Parathyroid adenoma (tissue), 2 donors: ENCODE data around the gene ZNF185.

ENCODE experiments used
- H2AFZ ChIP-seq: fragments of 300-600 bp; sonication (generic); one replicate; pipeline ENCODE4 v1.7.0; 2017; ENCODE audit warnings: antibody characterized with exemption, mild to moderate bottlenecking
- H3K27ac ChIP-seq: fragments of 300-600 bp; sonication (generic); one replicate; pipeline ENCODE4 v1.7.0; 2017
- H3K27me3 ChIP-seq: fragments of 300-600 bp; sonication (generic); one replicate; pipeline ENCODE4 v1.7.0; 2017; ENCODE audit warnings: low read length; ENCODE audit not compliant: control insufficient read depth, insufficient read depth
- H3K36me3 ChIP-seq: fragments of 300-600 bp; sonication (generic); one replicate; pipeline ENCODE4 v1.7.0; 2017; ENCODE audit warnings: low read length; ENCODE audit not compliant: control insufficient read depth, insufficient read depth
- H3K4me1 ChIP-seq: fragments of 300-600 bp; sonication (generic); one replicate; pipeline ENCODE4 v1.7.0; 2017; ENCODE audit warnings: control low read depth
- H3K4me2 ChIP-seq: fragments of 300-600 bp; sonication (generic); one replicate; pipeline ENCODE4 v1.7.0; 2017; ENCODE audit warnings: low read length
- H3K4me3 ChIP-seq: fragments of 300-600 bp; sonication (generic); one replicate; pipeline ENCODE4 v1.7.0; 2017; ENCODE audit warnings: low read depth, low read length
- H3K79me2 ChIP-seq: fragments of 300-600 bp; sonication (generic); one replicate; pipeline ENCODE4 v1.7.0; 2017; ENCODE audit warnings: control low read depth
- H3K9ac ChIP-seq: fragments of 300-600 bp; sonication (generic); one replicate; pipeline ENCODE4 v1.7.0; 2017; ENCODE audit warnings: mild to moderate bottlenecking
- H3K9me3 ChIP-seq: fragments of 300-600 bp; sonication (generic); one replicate; pipeline ENCODE4 v1.7.0; 2017; ENCODE audit warnings: low read length; ENCODE audit not compliant: control insufficient read depth
- CTCF ChIP-seq: fragments of 300-600 bp; sonication (generic); IDR thresholded peaks from one replicate; pipeline ENCODE4 v1.7.0; 2017; ENCODE audit warnings: antibody characterized with exemption, mild to moderate bottlenecking
- donor health status: primary hyperparathyroidism.

ZNF185 gene

GRCh38 chrX:152927858-152928760 lies 30.2 kb downstream of the ZNF185 start:
- H3K4me1 ChIP-seq: no peaks in the 10 kb centered on the region
- no peak overlapping the region for H3K4me2 ChIP-seq
- no peaks in the 10 kb centered on the region for H3K9me3 ChIP-seq
- H3K36me3 ChIP-seq: no peaks in the 10 kb centered on the region
- H3K27ac ChIP-seq: no peak overlapping the region
- no peak overlapping the region for H3K9ac ChIP-seq
- H3K79me2 ChIP-seq: no peaks in the 10 kb centered on the region
- no peaks in the 10 kb centered on the region for H3K27me3 ChIP-seq
- no peak for TF ChIP-seq CTCF
- H2AFZ ChIP-seq: no peak overlapping the region
- no peak overlapping the region for H3K4me3 ChIP-seq

- no peak overlapping the region for H3K4me2 ChIP-seq
- no peaks in the 10 kb centered on the region for H3K79me2 ChIP-seq
- H3K9me3 ChIP-seq: no peaks in the 10 kb centered on the region
These were observed 31.0 kb downstream of the ZNF185 start for GRCh38 chrX:152928761-152929400.

GRCh38 chrX:152929898-152930297 lies 32.0 kb downstream of the ZNF185 start:
- no peak overlapping the region for H3K4me3 ChIP-seq
- no peak overlapping the region for H3K4me2 ChIP-seq
- H3K27me3 ChIP-seq: no peaks in the 10 kb centered on the region
- H3K36me3 ChIP-seq: no peaks in the 10 kb centered on the region
- no peaks in the 10 kb centered on the region for H3K4me1 ChIP-seq
- no peak overlapping the region for H2AFZ ChIP-seq
- H3K9ac ChIP-seq: no peak overlapping the region
- TF ChIP-seq CTCF: no peak
- no peaks in the 10 kb centered on the region for H3K9me3 ChIP-seq
- H3K79me2 ChIP-seq: no peaks in the 10 kb centered on the region
- H3K27ac ChIP-seq: no peak overlapping the region

More at GRCh38 chrX:152928761-152929400, 31.0 kb downstream of the ZNF185 start:
- no peak overlapping the region for H3K27ac ChIP-seq
- H3K4me1 ChIP-seq: no peaks in the 10 kb centered on the region
- no peak for TF ChIP-seq CTCF
- H3K9ac ChIP-seq: no peak overlapping the region
- no peak overlapping the region for H3K4me3 ChIP-seq
- H2AFZ ChIP-seq: no peak overlapping the region
- H3K36me3 ChIP-seq: no peaks in the 10 kb centered on the region
- no peaks in the 10 kb centered on the region for H3K27me3 ChIP-seq

GRCh38 chrX:152930516-152930915 lies 32.6 kb downstream of the ZNF185 start:
- Histone ChIP-seq H3K9me3 (no peaks in the 10 kb centered on the region), H3K4me1 (no peaks in the 10 kb centered on the region), H2AFZ (no peak overlapping the region), H3K27ac (no peak overlapping the region), H3K36me3 (no peaks in the 10 kb centered on the region), H3K4me3 (no peak overlapping the region), H3K27me3 (no peaks in the 10 kb centered on the region), H3K79me2 (no peaks in the 10 kb centered on the region), H3K4me2 (no peak overlapping the region), H3K9ac (no peak overlapping the region)
- TF ChIP-seq CTCF: no peak
